OCI-LY7 (cell line): Measurements from ENCODE around the gene KNSTRN.

ENCODE experiments used
- EZH2phosphoT487 ChIP-seq: fragments of 200-600 bp; sonication (generic); IDR thresholded peaks from 2 replicates; pipeline ENCODE4 v1.6.1; 2018; ENCODE audit warnings: low read depth, borderline replicate concordance, mild to moderate bottlenecking, mixed run types, antibody characterized with exemption, low read length, moderate library complexity, mixed read lengths
- TF ChIP-seq, protein P1 (sequence below): fragments of 200-600 bp; sonication (generic); conservative IDR thresholded peaks from 2 replicates; pipeline ENCODE4 v1.5.1; 2014; ENCODE audit warnings: mild to moderate bottlenecking, antibody characterized with exemption, low read length, moderate library complexity, mixed read lengths

DNA sequence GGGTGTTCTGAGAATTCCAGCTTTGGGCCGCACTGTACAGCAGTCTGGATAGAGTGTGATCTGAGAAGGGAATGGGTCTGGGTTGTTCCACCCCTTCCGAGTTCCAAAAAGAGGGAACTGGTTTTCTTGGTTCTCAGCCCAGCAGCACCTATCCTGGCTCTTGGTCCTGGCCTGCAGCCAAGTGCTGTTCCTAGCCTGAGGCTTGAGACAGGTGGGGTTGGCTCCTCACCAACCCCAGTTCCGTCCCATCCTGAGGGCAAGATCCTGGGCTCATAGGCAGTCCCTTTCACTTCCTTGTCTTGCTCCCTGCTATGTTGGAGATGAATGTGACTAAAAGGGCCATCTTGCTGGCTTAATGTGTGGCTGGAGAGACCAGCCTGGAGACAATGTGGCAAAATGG, 38.3 kb downstream of the KNSTRN start:
- TF ChIP-seq, protein P1, sequence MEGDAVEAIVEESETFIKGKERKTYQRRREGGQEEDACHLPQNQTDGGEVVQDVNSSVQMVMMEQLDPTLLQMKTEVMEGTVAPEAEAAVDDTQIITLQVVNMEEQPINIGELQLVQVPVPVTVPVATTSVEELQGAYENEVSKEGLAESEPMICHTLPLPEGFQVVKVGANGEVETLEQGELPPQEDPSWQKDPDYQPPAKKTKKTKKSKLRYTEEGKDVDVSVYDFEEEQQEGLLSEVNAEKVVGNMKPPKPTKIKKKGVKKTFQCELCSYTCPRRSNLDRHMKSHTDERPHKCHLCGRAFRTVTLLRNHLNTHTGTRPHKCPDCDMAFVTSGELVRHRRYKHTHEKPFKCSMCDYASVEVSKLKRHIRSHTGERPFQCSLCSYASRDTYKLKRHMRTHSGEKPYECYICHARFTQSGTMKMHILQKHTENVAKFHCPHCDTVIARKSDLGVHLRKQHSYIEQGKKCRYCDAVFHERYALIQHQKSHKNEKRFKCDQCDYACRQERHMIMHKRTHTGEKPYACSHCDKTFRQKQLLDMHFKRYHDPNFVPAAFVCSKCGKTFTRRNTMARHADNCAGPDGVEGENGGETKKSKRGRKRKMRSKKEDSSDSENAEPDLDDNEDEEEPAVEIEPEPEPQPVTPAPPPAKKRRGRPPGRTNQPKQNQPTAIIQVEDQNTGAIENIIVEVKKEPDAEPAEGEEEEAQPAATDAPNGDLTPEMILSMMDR = no peak
- no peak for TF ChIP-seq EZH2phosphoT487
